Osteoblast (primary cell): Measurements from ENCODE around the gene IL17B. TPM values are rescaled to one million over a fixed set of nuclear protein-coding genes. Genes with fewer than 3 reads are reported as not detected.

Experiments
- DNase-seq: peaks from one replicate; pipeline ENCODE4 v3.0.0; 2011; ENCODE audit warnings: low spot score, mixed read lengths; ENCODE audit not compliant: insufficient read length; ENCODE audit errors: missing footprints
- H2AFZ ChIP-seq: 2 replicates; pipeline ENCODE4 v1.6.0; 2011; ENCODE audit warnings: mild to moderate bottlenecking, low read length
- H3K27ac ChIP-seq: 2 replicates; pipeline ENCODE4 v1.5.1; 2011; ENCODE audit warnings: mild to moderate bottlenecking, low read depth, low read length, moderate library complexity
- H3K27me3 ChIP-seq: 2 replicates; pipeline ENCODE4 v1.6.0; 2012; ENCODE audit warnings: mild to moderate bottlenecking, control low read depth, inconsistent platforms, low read length, moderate library complexity; ENCODE audit not compliant: insufficient read depth
- H3K36me3 ChIP-seq: 2 replicates; pipeline ENCODE4 v1.5.1; 2011; ENCODE audit warnings: mild to moderate bottlenecking, low read length, control low read depth, moderate library complexity; ENCODE audit not compliant: insufficient read depth
- H3K4me1 ChIP-seq: 2 replicates; pipeline ENCODE4 v1.5.1; 2011; ENCODE audit warnings: mild to moderate bottlenecking, low read length, control low read depth, moderate library complexity; ENCODE audit not compliant: insufficient read depth
- H3K4me2 ChIP-seq: 2 replicates; pipeline ENCODE4 v1.6.0; 2011; ENCODE audit warnings: mild to moderate bottlenecking, low read length; ENCODE audit not compliant: insufficient read depth
- H3K4me3 ChIP-seq: fragments of 200-600 bp; sonication (generic); 3 replicates; pipeline ENCODE4 v1.5.1; 2012; ENCODE audit warnings: mild to moderate bottlenecking, low read length, inconsistent platforms; ENCODE audit not compliant: insufficient read depth
- H3K79me2 ChIP-seq: 2 replicates; pipeline ENCODE4 v1.6.0; 2012; ENCODE audit warnings: mild to moderate bottlenecking, low read length, control low read depth, inconsistent platforms; ENCODE audit not compliant: insufficient read depth
- H3K9me3 ChIP-seq: 2 replicates; pipeline ENCODE4 v1.5.1; 2011; ENCODE audit warnings: low read depth, low read length, control low read depth
- H4K20me1 ChIP-seq: 2 replicates; pipeline ENCODE4 v1.6.0; 2012; ENCODE audit warnings: mild to moderate bottlenecking, low read length, control low read depth; ENCODE audit not compliant: insufficient read depth
- total RNA-seq: library from RNA; depleted of rRNA; stranded (reverse); fragments of >200 nt; gene quantifications from 2 replicates; pipeline ENCODE4 v1.2.3, GENCODE V29; 2012
- TF ChIP-seq, protein P1 (sequence below): IDR thresholded peaks from 2 replicates; pipeline ENCODE4 v1.5.1; 2011; ENCODE audit warnings: mild to moderate bottlenecking, low read depth, low read length, moderate library complexity; ENCODE audit errors: extremely low read depth

IL17B gene
- total RNA-seq, 1 donor: not detected

DNA sequence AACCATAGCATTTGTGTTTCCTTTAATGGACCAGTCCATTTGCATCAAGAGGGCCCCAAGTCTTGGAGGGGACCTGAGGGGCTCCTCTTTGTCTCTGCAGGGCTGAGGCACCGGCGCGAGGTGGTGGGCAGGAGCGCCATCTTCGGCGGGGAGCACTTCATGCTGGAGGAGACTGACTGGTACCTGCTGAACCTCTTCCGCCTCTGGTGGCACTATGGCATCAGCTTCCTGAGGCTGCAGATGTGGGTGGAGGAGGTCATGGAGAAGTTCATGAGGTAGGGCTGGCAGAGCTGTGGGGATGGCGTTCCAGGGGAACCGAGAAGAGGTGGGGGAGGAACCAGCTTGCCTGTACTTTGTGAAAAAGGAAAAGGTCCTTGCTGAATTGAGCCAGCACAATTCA is 15.2 kb downstream of the IL17B start:
- Histone ChIP-seq H3K9me3 (no peaks in the 10 kb centered on the region), H3K27ac (no peak overlapping the region), H3K4me1 (no peaks in the 10 kb centered on the region), H2AFZ (no peak overlapping the region), H3K27me3 (no peaks in the 10 kb centered on the region), H3K79me2 (no peaks in the 10 kb centered on the region), H4K20me1 (no peaks in the 10 kb centered on the region), H3K36me3 (no peaks in the 10 kb centered on the region), H3K4me2 (no peak overlapping the region), H3K4me3 (no peak overlapping the region)
- DNase-seq: no peak
- TF ChIP-seq, protein P1, sequence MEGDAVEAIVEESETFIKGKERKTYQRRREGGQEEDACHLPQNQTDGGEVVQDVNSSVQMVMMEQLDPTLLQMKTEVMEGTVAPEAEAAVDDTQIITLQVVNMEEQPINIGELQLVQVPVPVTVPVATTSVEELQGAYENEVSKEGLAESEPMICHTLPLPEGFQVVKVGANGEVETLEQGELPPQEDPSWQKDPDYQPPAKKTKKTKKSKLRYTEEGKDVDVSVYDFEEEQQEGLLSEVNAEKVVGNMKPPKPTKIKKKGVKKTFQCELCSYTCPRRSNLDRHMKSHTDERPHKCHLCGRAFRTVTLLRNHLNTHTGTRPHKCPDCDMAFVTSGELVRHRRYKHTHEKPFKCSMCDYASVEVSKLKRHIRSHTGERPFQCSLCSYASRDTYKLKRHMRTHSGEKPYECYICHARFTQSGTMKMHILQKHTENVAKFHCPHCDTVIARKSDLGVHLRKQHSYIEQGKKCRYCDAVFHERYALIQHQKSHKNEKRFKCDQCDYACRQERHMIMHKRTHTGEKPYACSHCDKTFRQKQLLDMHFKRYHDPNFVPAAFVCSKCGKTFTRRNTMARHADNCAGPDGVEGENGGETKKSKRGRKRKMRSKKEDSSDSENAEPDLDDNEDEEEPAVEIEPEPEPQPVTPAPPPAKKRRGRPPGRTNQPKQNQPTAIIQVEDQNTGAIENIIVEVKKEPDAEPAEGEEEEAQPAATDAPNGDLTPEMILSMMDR: no peak

DNA sequence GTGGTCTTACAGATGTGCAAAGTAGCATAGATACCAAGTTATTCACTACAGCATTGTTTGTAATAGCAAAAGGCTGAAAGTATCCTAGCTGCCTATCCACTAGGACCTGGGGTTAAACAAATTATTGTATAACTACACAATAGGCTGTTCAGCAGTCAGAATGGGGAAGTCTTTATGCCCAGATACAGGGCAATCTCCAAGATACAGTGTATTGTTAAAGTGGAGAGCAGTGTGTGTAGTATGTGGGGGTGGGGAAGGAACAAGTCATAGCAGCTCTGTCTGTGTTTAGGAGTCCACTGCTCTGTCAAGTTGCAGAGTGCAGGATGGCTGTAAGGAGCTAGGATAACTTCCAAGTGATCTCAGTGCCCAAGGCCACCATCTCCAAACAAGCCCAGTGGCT is 15.7 kb downstream of the IL17B start:
- Histone ChIP-seq H3K9me3 (no peaks in the 10 kb centered on the region), H3K27me3 (no peaks in the 10 kb centered on the region), H3K36me3 (no peaks in the 10 kb centered on the region), H3K4me2 (no peak overlapping the region), H2AFZ (no peak overlapping the region), H3K27ac (no peak overlapping the region), H3K79me2 (no peaks in the 10 kb centered on the region), H3K4me3 (no peak overlapping the region), H3K4me1 (peaks cover 5% of the 10 kb centered on the region), H4K20me1 (no peaks in the 10 kb centered on the region)
- TF ChIP-seq, protein P1: no peak
- DNase-seq: no peak

GRCh38 chr5:149362541-149362940 is 16.6 kb downstream of the IL17B start:
- no peaks in the 10 kb centered on the region for H3K36me3 ChIP-seq
- TF ChIP-seq, protein P1: no peak
- no peaks in the 10 kb centered on the region for H3K27me3 ChIP-seq
- no peak overlapping the region for H3K4me2 ChIP-seq
- H3K4me3 ChIP-seq: no peak overlapping the region
- H3K9me3 ChIP-seq: no peaks in the 10 kb centered on the region
- H3K79me2 ChIP-seq: no peaks in the 10 kb centered on the region
- no peaks in the 10 kb centered on the region for H4K20me1 ChIP-seq
- H3K4me1 ChIP-seq: peaks cover 9% of the 10 kb centered on the region
- H3K27ac ChIP-seq: no peak overlapping the region
- no peak for DNase-seq
- no peak overlapping the region for H2AFZ ChIP-seq

- TF ChIP-seq, protein P1: no peak
- H3K27ac ChIP-seq: no peak overlapping the region
- no peak overlapping the region for H3K4me2 ChIP-seq
- no peak overlapping the region for H2AFZ ChIP-seq
- H3K36me3 ChIP-seq: no peaks in the 10 kb centered on the region
- H3K79me2 ChIP-seq: no peaks in the 10 kb centered on the region
- no peaks in the 10 kb centered on the region for H3K9me3 ChIP-seq
- H4K20me1 ChIP-seq: no peaks in the 10 kb centered on the region
- H3K4me3 ChIP-seq: no peak overlapping the region
- H3K27me3 ChIP-seq: no peaks in the 10 kb centered on the region
- peaks cover 13% of the 10 kb centered on the region for H3K4me1 ChIP-seq
- no peak for DNase-seq
Observed at GRCh38 chr5:149360272-149360671, 18.8 kb downstream of the IL17B start.
